Measurements from ENCODE around the gene ATP10B. TPM values are rescaled to one million over a fixed set of nuclear protein-coding genes. Genes with fewer than 3 reads are reported as not detected.

Gene ATP10B
- total and polyA plus RNA-seq, 10 of the 15 experiments (the other 5 are each of a cell fraction or from before 2014, with no cell fraction given): not detected

GRCh38 chr5:160537116-160537515 is 314.9 kb downstream of the ATP10B start:
- intact Hi-C loops (cut with micrococcal nuclease; ENCODE audit: unreplicated experiment): no loop called here
- RAD21 ChIA-PET (ENCODE audit: unreplicated experiment): interaction anchor here (0.9 kb wide), 1 partner anchor 29 kb away, joined by 3 read pairs; no protein-coding TSS in a partner anchor
- no peak overlapping the region for H3K9ac ChIP-seq (ENCODE audit: control insufficient read depth, insufficient read depth, low read length)
- no peaks in the 10 kb centered on the region for H4K20me1 ChIP-seq (ENCODE audit: control insufficient read depth, insufficient read depth)
- CTCF ChIA-PET: no interaction called here
- POLR2A ChIA-PET: no interaction called here
- H2AFZ ChIP-seq (ENCODE audit: control insufficient read depth, low read depth, low read length): no peak overlapping the region
- ATAC-seq (no peak), DNase-seq (ENCODE audit: low read depth, low spot score) (no peak), FAIRE-seq (no peak)
- H3K79me2 ChIP-seq (ENCODE audit: control insufficient read depth, insufficient read depth, low read length): no peaks in the 10 kb centered on the region
- H3K9me3 ChIP-seq (replicated peaks; ENCODE audit: control insufficient read depth, insufficient read depth, low read length): no peaks in the 10 kb centered on the region
- no peak overlapping the region for H3K4me2 ChIP-seq (ENCODE audit: control insufficient read depth, insufficient read depth)
- H3K4me1 ChIP-seq (ENCODE audit: control insufficient read depth, insufficient read depth, low read length): no peaks in the 10 kb centered on the region
- H3K4me3 ChIP-seq: no peak overlapping the region
- SMC1A ChIA-PET (ENCODE audit: uncharacterized antibody, unreplicated experiment): interaction anchor here (0.5 to 1.5 kb wide), 3 partner anchors 16 to 852 kb away, joined by 3 to 4 read pairs (median 3); no protein-coding TSS in a partner anchor
- no peak overlapping the region for H3K27ac ChIP-seq (ENCODE audit: control insufficient read depth, insufficient read depth)
- no peak for TF ChIP-seq PML (IDR thresholded peaks at IDR 0.05; ENCODE audit: low read length)
- no peak for TF ChIP-seq NR2C1 (IDR thresholded peaks at IDR 0.05)
- no peak for TF ChIP-seq NFYB (IDR thresholded peaks at IDR 0.05; ENCODE audit: insufficient read depth, low read depth, low read length)
- no peak for TF ChIP-seq BMI1 (IDR thresholded peaks at IDR 0.05; ENCODE audit: borderline replicate concordance)
- TF ChIP-seq ATF3 (IDR thresholded peaks at IDR 0.05; ENCODE audit: borderline replicate concordance, extremely low read depth, low read depth, low read length): no peak
- no peak for TF ChIP-seq IRF4 (IDR thresholded peaks at IDR 0.05; ENCODE audit: low read depth, low read length)
- no peak for TF ChIP-seq CHD1 (IDR thresholded peaks at IDR 0.05; ENCODE audit: low read depth, low read length)
- no peak for TF ChIP-seq CUX1 (IDR thresholded peaks at IDR 0.05; ENCODE audit: insufficient replicate concordance, low read depth, low read length)
- TF ChIP-seq POLR2AphosphoS5 (IDR thresholded peaks at IDR 0.05; ENCODE audit: low read length): no peak
- no peak for TF ChIP-seq ATF7 (IDR thresholded peaks at IDR 0.05; ENCODE audit: low read depth)
- TF ChIP-seq MEF2A (IDR thresholded peaks at IDR 0.05; ENCODE audit: insufficient read depth, low read depth, low read length): no peak
- TF ChIP-seq SMAD5 (IDR thresholded peaks at IDR 0.05; ENCODE audit: low read depth): no peak
- TF ChIP-seq STAT3 (IDR thresholded peaks at IDR 0.05; ENCODE audit: low read depth, low read length): no peak
- no peak for TF ChIP-seq SP1 (IDR thresholded peaks at IDR 0.05; ENCODE audit: low read depth, low read length)
- BruUV-seq (replicated peaks): no TSS peak
- in situ Hi-C loops (cut with MboI): no loop called here
- H3K27me3 ChIP-seq (replicated peaks in 1 of 2; ENCODE audit: control insufficient read depth in 2 of 2, insufficient read depth in 2 of 2, low read length in 1 of 2): no peaks in the 10 kb centered on the region
- no peaks in the 10 kb centered on the region for H3K36me3 ChIP-seq (ENCODE audit: control insufficient read depth in 2 of 2, insufficient read depth in 2 of 2, low read length in 1 of 2)

Data from GM12878 (cell line).